ENCODE measurements around the gene MRPS18A. TPM values are rescaled to one million over a fixed set of nuclear protein-coding genes. Genes with fewer than 3 reads are reported as not detected.

The MRPS18A gene
- total RNA-seq, 1 experiment from 2014 or later = 105 TPM

DNA sequence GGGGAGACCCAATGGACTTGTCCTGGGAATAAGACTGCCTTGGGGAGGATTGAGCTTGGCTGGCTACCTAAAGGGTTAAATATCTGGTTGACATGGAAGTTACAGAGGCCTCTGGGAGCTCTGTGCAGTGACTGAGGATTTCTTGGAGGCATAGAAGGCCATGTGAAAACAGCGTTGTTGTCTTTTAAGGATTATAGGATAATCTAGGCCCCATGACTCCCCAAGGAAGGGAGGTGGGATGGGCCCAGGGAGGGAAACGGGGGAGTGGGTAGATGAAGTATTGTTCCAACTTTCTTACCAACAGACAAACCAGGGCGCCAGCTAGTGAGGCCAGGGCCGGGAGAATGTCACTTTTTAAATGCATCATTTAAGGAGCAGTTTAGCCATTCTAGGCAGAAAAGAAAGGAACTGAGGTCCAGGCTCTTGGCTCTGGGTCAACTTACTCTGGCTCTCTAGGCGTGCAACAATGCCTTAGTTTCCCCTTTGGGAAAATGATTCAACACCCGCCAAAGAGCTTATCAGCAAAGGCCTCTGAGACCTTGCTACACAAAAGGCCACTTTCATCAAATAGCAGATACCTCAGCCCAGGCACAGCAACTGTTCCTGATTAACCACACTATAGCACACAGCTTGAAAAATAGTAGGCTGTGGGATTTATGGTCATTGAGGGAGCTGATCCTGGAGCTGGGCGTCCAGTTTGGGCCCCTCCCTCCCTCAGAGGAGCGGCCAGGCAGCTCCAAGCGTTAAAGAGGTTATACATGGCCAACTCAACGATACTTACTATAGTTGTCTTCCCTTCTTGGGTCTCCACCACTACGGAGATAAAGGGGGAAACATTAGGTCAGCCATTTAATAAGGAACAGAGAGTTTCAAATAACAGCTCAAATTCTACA is 7.0 kb downstream of the MRPS18A start:
- no TSS peak for BruUV-seq (replicated peaks)
- Histone ChIP-seq H3F3A (ENCODE audit: low read length, unreplicated experiment) (no peaks in the 10 kb centered on the region), H3K9ac (ENCODE audit: low read length) (no peak overlapping the region), H3K27ac (ENCODE audit: low read length) (no peak overlapping the region), H2AFZ (ENCODE audit: low read length) (no peak overlapping the region), H3K79me2 (ENCODE audit: low read length) (peaks cover 50% of the 10 kb centered on the region), H3K4me1 (ENCODE audit: insufficient read depth, low read length) (peaks cover 7% of the 10 kb centered on the region; the same call in 1 of the 2 replicates), H3K9me2 (replicated peaks; ENCODE audit: low read length) (no peaks in the 10 kb centered on the region), H3K4me2 (ENCODE audit: low read length) (no peak overlapping the region), H3K4me3 (ENCODE audit: low read length) (no peak overlapping the region), H3K27me3 (ENCODE audit: low read length) (no peaks in the 10 kb centered on the region), H4K20me1 (ENCODE audit: low read length) (peaks cover 8% of the 10 kb centered on the region; the same call in 1 of the 2 replicates), H3K36me3 (ENCODE audit: low read depth, low read length) (peaks cover 44% of the 10 kb centered on the region), H3K9me3 (ENCODE audit: low read length) (no peaks in the 10 kb centered on the region)
- no peak for DNase-seq
- intact Hi-C loops (cut with micrococcal nuclease) = no loop called here
- TF ChIP-seq EZH2 (IDR thresholded peaks at IDR 0.05; ENCODE audit: low read length, unreplicated experiment) (no peak), EZH2phosphoT487 (IDR thresholded peaks at IDR 0.05; ENCODE audit: borderline replicate concordance, low read length) (no peak)
- TF ChIP-seq, protein P1, sequence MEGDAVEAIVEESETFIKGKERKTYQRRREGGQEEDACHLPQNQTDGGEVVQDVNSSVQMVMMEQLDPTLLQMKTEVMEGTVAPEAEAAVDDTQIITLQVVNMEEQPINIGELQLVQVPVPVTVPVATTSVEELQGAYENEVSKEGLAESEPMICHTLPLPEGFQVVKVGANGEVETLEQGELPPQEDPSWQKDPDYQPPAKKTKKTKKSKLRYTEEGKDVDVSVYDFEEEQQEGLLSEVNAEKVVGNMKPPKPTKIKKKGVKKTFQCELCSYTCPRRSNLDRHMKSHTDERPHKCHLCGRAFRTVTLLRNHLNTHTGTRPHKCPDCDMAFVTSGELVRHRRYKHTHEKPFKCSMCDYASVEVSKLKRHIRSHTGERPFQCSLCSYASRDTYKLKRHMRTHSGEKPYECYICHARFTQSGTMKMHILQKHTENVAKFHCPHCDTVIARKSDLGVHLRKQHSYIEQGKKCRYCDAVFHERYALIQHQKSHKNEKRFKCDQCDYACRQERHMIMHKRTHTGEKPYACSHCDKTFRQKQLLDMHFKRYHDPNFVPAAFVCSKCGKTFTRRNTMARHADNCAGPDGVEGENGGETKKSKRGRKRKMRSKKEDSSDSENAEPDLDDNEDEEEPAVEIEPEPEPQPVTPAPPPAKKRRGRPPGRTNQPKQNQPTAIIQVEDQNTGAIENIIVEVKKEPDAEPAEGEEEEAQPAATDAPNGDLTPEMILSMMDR (conservative IDR thresholded peaks at IDR 0.05; ENCODE audit: low read depth, low read length) = no peak
- no peak for ATAC-seq
- CTCF ChIA-PET = interaction anchor here (0.6 kb wide), 1 partner anchor 91 kb away, joined by 3 read pairs; no protein-coding TSS in a partner anchor
- POLR2A ChIA-PET (ENCODE audit: unreplicated experiment) = no interaction called here

DNA sequence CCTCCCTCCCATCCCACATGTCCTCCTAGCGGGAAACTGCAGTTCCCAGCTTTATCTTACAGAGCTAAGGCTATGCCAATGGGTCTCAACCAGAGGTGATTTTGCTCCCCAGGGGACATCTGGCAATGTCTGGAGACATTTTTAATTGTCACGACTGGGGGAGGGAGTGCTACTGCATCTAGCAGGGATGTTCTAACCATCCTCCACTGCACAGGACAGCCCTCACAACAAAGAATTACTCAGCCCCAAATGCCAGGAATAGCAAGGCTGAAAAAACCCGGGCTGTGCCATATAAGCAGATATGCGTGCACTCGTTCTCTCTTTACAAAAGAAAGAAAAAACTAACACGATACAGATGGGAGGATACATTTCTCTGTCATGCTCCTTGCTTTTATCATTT is 8.5 kb downstream of the MRPS18A start:
- Histone ChIP-seq H4K20me1 (ENCODE audit: low read length) (peaks cover 3% of the 10 kb centered on the region; the same call in 1 of the 2 replicates), H3F3A (ENCODE audit: low read length, unreplicated experiment) (no peaks in the 10 kb centered on the region), H3K4me3 (ENCODE audit: low read length) (no peak overlapping the region), H2AFZ (ENCODE audit: low read length) (no peak overlapping the region), H3K4me2 (ENCODE audit: low read length) (no peak overlapping the region), H3K36me3 (ENCODE audit: low read depth, low read length) (peaks cover 56% of the 10 kb centered on the region), H3K4me1 (ENCODE audit: insufficient read depth, low read length) (no peaks in the 10 kb centered on the region), H3K9ac (ENCODE audit: low read length) (no peak overlapping the region), H3K9me3 (ENCODE audit: low read length) (no peaks in the 10 kb centered on the region), H3K27ac (ENCODE audit: low read length) (no peak overlapping the region), H3K27me3 (ENCODE audit: low read length) (no peaks in the 10 kb centered on the region), H3K79me2 (ENCODE audit: low read length) (peaks cover 35% of the 10 kb centered on the region), H3K9me2 (replicated peaks; ENCODE audit: low read length) (no peaks in the 10 kb centered on the region)
- intact Hi-C loops (cut with micrococcal nuclease) = no loop called here
- CTCF ChIA-PET = no interaction called here
- no TSS peak for BruUV-seq (replicated peaks)
- POLR2A ChIA-PET (ENCODE audit: unreplicated experiment) = no interaction called here
- TF ChIP-seq, protein P1 (conservative IDR thresholded peaks at IDR 0.05; ENCODE audit: low read depth, low read length) = no peak
- TF ChIP-seq EZH2 (IDR thresholded peaks at IDR 0.05; ENCODE audit: low read length, unreplicated experiment) (no peak), EZH2phosphoT487 (IDR thresholded peaks at IDR 0.05; ENCODE audit: borderline replicate concordance, low read length) (no peak)
- ATAC-seq (no peak), DNase-seq (no peak)

DNA sequence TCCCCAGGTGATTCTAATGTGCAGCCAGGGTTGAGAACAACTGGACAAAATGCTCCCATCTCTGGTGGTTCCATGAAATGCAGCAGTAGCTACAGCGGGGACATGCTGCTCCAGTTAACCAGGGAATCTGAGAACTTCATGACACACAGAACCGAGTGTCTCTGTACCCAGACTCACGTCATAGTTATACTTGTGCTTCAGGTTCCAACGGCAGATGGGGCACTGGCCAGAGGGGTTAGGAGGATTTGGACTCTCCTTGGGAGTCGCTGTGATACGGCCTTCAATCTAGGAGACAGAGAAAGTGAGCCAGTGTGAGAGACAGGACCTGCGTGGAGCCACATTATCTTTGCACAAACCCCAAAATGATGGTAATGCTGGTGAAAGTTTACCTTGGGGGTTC is 9.2 kb downstream of the MRPS18A start:
- Histone ChIP-seq H3K36me3 (ENCODE audit: low read depth, low read length) (peaks cover 62% of the 10 kb centered on the region), H4K20me1 (ENCODE audit: low read length) (peaks cover 3% of the 10 kb centered on the region; the same call in 1 of the 2 replicates), H3F3A (ENCODE audit: low read length, unreplicated experiment) (no peaks in the 10 kb centered on the region), H3K79me2 (ENCODE audit: low read length) (peaks cover 28% of the 10 kb centered on the region), H2AFZ (ENCODE audit: low read length) (no peak overlapping the region), H3K4me3 (ENCODE audit: low read length) (no peak overlapping the region), H3K9ac (ENCODE audit: low read length) (no peak overlapping the region), H3K9me3 (ENCODE audit: low read length) (no peaks in the 10 kb centered on the region), H3K27ac (ENCODE audit: low read length) (no peak overlapping the region), H3K9me2 (replicated peaks; ENCODE audit: low read length) (no peaks in the 10 kb centered on the region), H3K4me1 (ENCODE audit: insufficient read depth, low read length) (no peaks in the 10 kb centered on the region), H3K4me2 (ENCODE audit: low read length) (no peak overlapping the region), H3K27me3 (ENCODE audit: low read length) (no peaks in the 10 kb centered on the region)
- no peak for ATAC-seq
- CTCF ChIA-PET = no interaction called here
- intact Hi-C loops (cut with micrococcal nuclease) = no loop called here
- POLR2A ChIA-PET (ENCODE audit: unreplicated experiment) = no interaction called here
- no TSS peak for BruUV-seq (replicated peaks)
- DNase-seq = no peak
- TF ChIP-seq EZH2phosphoT487 (IDR thresholded peaks at IDR 0.05; ENCODE audit: borderline replicate concordance, low read length) (no peak), EZH2 (IDR thresholded peaks at IDR 0.05; ENCODE audit: low read length, unreplicated experiment) (no peak)
- TF ChIP-seq, protein P1 (conservative IDR thresholded peaks at IDR 0.05; ENCODE audit: low read depth, low read length) = no peak

Data from PC-3 (cell line).